Measurements from ENCODE around the gene PPFIA1. TPM values are rescaled to one million over a fixed set of nuclear protein-coding genes. Genes with fewer than 3 reads are reported as not detected.

Gene PPFIA1
- total RNA-seq, 1 experiment from 2014 or later = 86.8 TPM

DNA sequence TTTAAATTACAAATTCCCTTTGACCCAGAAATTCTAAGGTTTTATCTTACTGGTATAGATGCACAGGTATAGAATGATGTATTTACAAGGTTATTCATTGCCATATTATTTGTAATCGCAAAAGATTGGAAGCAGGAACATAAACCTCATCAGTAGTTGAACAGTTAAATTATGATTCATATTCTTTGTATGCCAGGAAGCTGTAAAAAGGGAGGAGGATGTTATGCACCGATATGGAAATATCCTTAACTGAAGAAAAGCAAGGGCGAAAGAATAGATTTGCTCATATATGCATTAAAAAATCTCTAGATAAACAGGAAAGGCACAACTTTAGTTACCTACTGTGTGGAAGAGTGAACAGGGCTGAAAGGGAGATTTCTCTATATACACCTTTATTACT lies 36.7 kb downstream of the PPFIA1 start:
- H4K20me1 ChIP-seq (ENCODE audit: insufficient read depth) = peaks cover 31% of the 10 kb centered on the region
- peaks cover 53% of the 10 kb centered on the region for H3K4me1 ChIP-seq (replicated peaks; ENCODE audit: insufficient read depth)
- peak overlapping the region; percentile 71 for H3K27ac ChIP-seq
- peaks cover 44% of the 10 kb centered on the region for H3F3A ChIP-seq (ENCODE audit: insufficient read depth, low read depth)
- peak overlapping the region; percentile 26 for H3K4me2 ChIP-seq
- BruUV-seq (replicated peaks) = no TSS peak
- H2AFZ ChIP-seq = no peak overlapping the region
- H3K9me2 ChIP-seq (ENCODE audit: insufficient read depth) = no peaks in the 10 kb centered on the region
- ChIA-PET POLR2A (ENCODE audit: unreplicated experiment) (interaction anchor here (0.7 kb wide), 1 partner anchor 429 kb away, joined by 5 read pairs; no protein-coding TSS in a partner anchor), CTCF (no interaction called here)
- peaks cover 78% of the 10 kb centered on the region for H3K79me2 ChIP-seq (ENCODE audit: low read depth)
- H3K4me3 ChIP-seq = no peak overlapping the region
- DNase-seq = peak in 1 of 2 experiments; percentile 71
- H3K9me3 ChIP-seq (ENCODE audit: insufficient read depth, low read depth) = no peaks in the 10 kb centered on the region
- H3K36me3 ChIP-seq (ENCODE audit: low read depth) = no peaks in the 10 kb centered on the region; the same call in none of the 2 replicates
- intact Hi-C loops (cut with micrococcal nuclease; ENCODE audit: unreplicated experiment) = loop anchor here (2.0 kb wide), 1 partner anchor 36 kb away; the partner anchor contains the start of gene PPFIA1
- TF ChIP-seq, protein P1, sequence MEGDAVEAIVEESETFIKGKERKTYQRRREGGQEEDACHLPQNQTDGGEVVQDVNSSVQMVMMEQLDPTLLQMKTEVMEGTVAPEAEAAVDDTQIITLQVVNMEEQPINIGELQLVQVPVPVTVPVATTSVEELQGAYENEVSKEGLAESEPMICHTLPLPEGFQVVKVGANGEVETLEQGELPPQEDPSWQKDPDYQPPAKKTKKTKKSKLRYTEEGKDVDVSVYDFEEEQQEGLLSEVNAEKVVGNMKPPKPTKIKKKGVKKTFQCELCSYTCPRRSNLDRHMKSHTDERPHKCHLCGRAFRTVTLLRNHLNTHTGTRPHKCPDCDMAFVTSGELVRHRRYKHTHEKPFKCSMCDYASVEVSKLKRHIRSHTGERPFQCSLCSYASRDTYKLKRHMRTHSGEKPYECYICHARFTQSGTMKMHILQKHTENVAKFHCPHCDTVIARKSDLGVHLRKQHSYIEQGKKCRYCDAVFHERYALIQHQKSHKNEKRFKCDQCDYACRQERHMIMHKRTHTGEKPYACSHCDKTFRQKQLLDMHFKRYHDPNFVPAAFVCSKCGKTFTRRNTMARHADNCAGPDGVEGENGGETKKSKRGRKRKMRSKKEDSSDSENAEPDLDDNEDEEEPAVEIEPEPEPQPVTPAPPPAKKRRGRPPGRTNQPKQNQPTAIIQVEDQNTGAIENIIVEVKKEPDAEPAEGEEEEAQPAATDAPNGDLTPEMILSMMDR (conservative IDR thresholded peaks at IDR 0.05) = no peak
- no peak for TF ChIP-seq EZH2 (IDR thresholded peaks at IDR 0.05; ENCODE audit: low read depth)
- H3K27me3 ChIP-seq (ENCODE audit: insufficient read depth, low read depth) = no peaks in the 10 kb centered on the region

DNA sequence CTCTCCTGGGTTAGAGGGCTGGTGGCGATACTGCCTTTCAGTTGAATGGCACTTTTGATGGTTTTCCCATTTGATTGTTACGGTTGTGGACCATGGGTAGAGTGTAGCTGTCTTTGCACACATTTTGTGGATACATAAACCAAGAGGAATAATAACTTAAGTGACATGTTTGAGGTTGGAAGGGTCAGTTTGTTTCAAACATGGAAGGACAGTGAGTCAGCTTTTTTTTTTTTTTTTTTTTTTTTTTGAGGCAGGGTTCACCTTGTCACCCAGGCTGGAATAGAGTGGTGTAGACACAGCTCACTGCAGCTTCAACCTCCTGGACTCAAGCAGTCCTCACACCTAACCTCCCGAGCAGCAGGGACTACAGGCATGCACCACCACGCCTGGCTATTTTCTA lies 41.1 kb downstream of the PPFIA1 start:
- intact Hi-C loops (cut with micrococcal nuclease; ENCODE audit: unreplicated experiment) = no loop called here
- Histone ChIP-seq H3K27ac (no peak overlapping the region), H4K20me1 (ENCODE audit: insufficient read depth) (peaks cover 33% of the 10 kb centered on the region), H3K4me2 (no peak overlapping the region), H3K27me3 (ENCODE audit: insufficient read depth, low read depth) (no peaks in the 10 kb centered on the region), H3F3A (ENCODE audit: insufficient read depth, low read depth) (peaks cover 28% of the 10 kb centered on the region), H3K9me3 (ENCODE audit: insufficient read depth, low read depth) (no peaks in the 10 kb centered on the region), H3K9me2 (ENCODE audit: insufficient read depth) (no peaks in the 10 kb centered on the region), H3K4me1 (replicated peaks; ENCODE audit: insufficient read depth) (peaks cover 26% of the 10 kb centered on the region), H3K79me2 (ENCODE audit: low read depth) (peaks cover 68% of the 10 kb centered on the region), H3K36me3 (ENCODE audit: low read depth) (no peaks in the 10 kb centered on the region; the same call in none of the 2 replicates), H2AFZ (no peak overlapping the region), H3K4me3 (no peak overlapping the region)
- ChIA-PET POLR2A (ENCODE audit: unreplicated experiment) (no interaction called here), CTCF (interaction anchor here (0.7 kb wide), 1 partner anchor 180 kb away, joined by 17 read pairs; no protein-coding TSS in a partner anchor)
- BruUV-seq (replicated peaks) = no TSS peak
- no peak for DNase-seq
- TF ChIP-seq, protein P1 (conservative IDR thresholded peaks at IDR 0.05) = no peak
- no peak for TF ChIP-seq EZH2 (IDR thresholded peaks at IDR 0.05; ENCODE audit: low read depth)

DNA sequence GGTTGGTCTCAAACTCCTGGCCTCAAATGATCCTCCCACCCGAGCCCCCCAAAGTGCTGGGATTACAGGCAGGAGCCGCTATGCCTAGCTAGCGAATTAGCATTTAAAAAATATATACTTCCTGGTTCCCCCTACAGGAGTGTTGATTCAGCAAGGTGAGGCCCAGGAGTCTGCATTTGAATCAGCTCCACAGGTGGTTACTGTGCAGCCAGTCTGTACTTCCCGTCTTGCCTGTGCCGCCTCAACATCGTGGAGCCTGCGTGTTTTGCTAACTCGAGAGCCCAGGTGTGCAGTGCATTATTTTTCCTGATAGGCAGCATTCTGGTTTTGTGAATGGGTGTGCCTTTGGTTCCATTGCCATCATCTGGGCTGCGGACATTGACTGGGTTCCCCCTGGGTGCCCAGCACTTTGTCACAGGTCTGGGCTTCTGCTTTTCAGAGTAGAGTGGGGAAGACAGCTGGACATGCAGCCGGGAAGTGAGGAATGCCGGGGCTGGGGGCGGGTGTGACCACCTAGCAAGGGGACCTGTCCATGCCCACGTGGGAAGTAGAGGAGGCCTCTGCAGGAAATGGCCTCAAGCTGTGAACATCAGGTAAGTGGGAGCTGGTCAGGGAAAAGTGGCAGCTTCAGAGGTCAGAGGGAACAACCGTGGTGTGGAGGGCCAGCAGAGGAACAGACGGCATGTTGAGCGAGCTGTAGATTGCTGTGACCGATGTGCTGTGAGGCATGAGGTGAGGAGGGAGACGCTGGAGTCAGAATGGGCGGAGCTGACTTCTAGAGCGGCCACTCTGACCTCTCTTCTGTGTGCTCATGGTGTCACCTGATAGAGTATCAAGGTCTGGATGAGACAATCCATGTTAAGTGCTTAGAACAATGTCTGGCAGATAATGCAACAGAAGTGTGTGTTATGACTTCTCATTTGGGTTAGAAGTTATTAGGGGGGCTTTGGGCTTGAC lies 42.2 kb downstream of the PPFIA1 start:
- peaks cover 15% of the 10 kb centered on the region for H3K4me1 ChIP-seq (replicated peaks; ENCODE audit: insufficient read depth)
- no peaks in the 10 kb centered on the region for H3K9me2 ChIP-seq (ENCODE audit: insufficient read depth)
- peaks cover 30% of the 10 kb centered on the region for H4K20me1 ChIP-seq (ENCODE audit: insufficient read depth)
- peaks cover 17% of the 10 kb centered on the region; the same call in 1 of the 2 replicates for H3F3A ChIP-seq (ENCODE audit: insufficient read depth, low read depth)
- intact Hi-C loops (cut with micrococcal nuclease; ENCODE audit: unreplicated experiment) = no loop called here
- no peaks in the 10 kb centered on the region for H3K27me3 ChIP-seq (ENCODE audit: insufficient read depth, low read depth)
- ChIA-PET CTCF (no interaction called here), POLR2A (ENCODE audit: unreplicated experiment) (no interaction called here)
- H3K79me2 ChIP-seq (ENCODE audit: low read depth) = peaks cover 64% of the 10 kb centered on the region
- H3K4me2 ChIP-seq = no peak overlapping the region
- H2AFZ ChIP-seq = no peak overlapping the region
- no TSS peak for BruUV-seq (replicated peaks)
- no peak overlapping the region for H3K27ac ChIP-seq
- no peak for DNase-seq
- TF ChIP-seq EZH2 (IDR thresholded peaks at IDR 0.05; ENCODE audit: low read depth) = no peak
- TF ChIP-seq, protein P1 (conservative IDR thresholded peaks at IDR 0.05) = no peak
- H3K4me3 ChIP-seq = no peak overlapping the region
- no peaks in the 10 kb centered on the region for H3K9me3 ChIP-seq (ENCODE audit: insufficient read depth, low read depth)
- no peaks in the 10 kb centered on the region; the same call in none of the 2 replicates for H3K36me3 ChIP-seq (ENCODE audit: low read depth)
